A673 (cell line): ENCODE data around the gene CYP21A2. TPM values are rescaled to one million over a fixed set of nuclear protein-coding genes. Genes with fewer than 3 reads are reported as not detected.
A peak's percentile ranks its signal among the peaks of the same experiment; 100 is the strongest.
"Not testable (repeated sequence)": the region's sequence is repeated elsewhere in the genome, so short reads cannot be mapped to it uniquely, and the experiment has no call there.

Source experiments
- BruUV-seq: library from RNA; stranded (reverse); fragments of 400-500 nt; replicated peaks from 2 replicates; lab custom pipeline; 2021; lab: Mats Ljungman, UMichigan
- CTCF ChIA-PET: fragments of 300-600 bp; sonication (Branson Sonifier 250); formaldehyde crosslinking; loops from one replicate; lab custom pipeline; 2022; ENCODE audit warnings: antibody characterized with exemption; lab: Charles Lee
- POLR2A ChIA-PET: fragments of 300-600 bp; sonication (Branson Sonifier 250); formaldehyde crosslinking; loops from one replicate; lab custom pipeline; 2022; ENCODE audit warnings: antibody characterized with exemption; ENCODE audit not compliant: low non-redundant PET; lab: Charles Lee
- DNase-seq: peaks from one replicate; pipeline ENCODE4 v3.0.0-alpha.2; 2015; ENCODE audit warnings: low spot score
- H3K27ac ChIP-seq: fragments of 200-600 bp; sonication (generic); 2 replicates; pipeline ENCODE4 v1.5.1; 2016; ENCODE audit warnings: mixed run types, low read depth, mild to moderate bottlenecking, mixed read lengths, antibody characterized with exemption, low read length; ENCODE audit not compliant: poor library complexity, severe bottlenecking
- H3K27me3 ChIP-seq: fragments of 200-600 bp; sonication (generic); replicated peaks from 2 replicates; pipeline ENCODE4 v1.6.1; 2017; ENCODE audit warnings: mixed run types, low read depth, mild to moderate bottlenecking, mixed read lengths, antibody characterized with exemption, low read length; ENCODE audit not compliant: insufficient read depth, poor library complexity
- H3K36me3 ChIP-seq: fragments of 200-600 bp; sonication (generic); 2 replicates; pipeline ENCODE4 v1.6.1; 2016; ENCODE audit warnings: mixed run types, mild to moderate bottlenecking, mixed read lengths, antibody characterized with exemption, low read length; ENCODE audit not compliant: insufficient read depth, poor library complexity, severe bottlenecking
- H3K4me1 ChIP-seq: fragments of 200-600 bp; sonication (generic); 2 replicates; pipeline ENCODE4 v1.6.1; 2017; ENCODE audit warnings: mixed run types, mild to moderate bottlenecking, mixed read lengths, antibody characterized with exemption, low read length; ENCODE audit not compliant: insufficient read depth, poor library complexity, severe bottlenecking
- H3K4me3 ChIP-seq: fragments of 200-600 bp; sonication (generic); 2 replicates; pipeline ENCODE4 v1.5.1; 2016; ENCODE audit warnings: low read depth, mixed run types, mild to moderate bottlenecking, mixed read lengths, low read length; ENCODE audit not compliant: poor library complexity, severe bottlenecking
- H3K9me3 ChIP-seq: fragments of 200-600 bp; sonication (generic); 2 replicates; pipeline ENCODE4 v1.6.1; 2016; ENCODE audit warnings: mixed run types, low read depth, mild to moderate bottlenecking, mixed read lengths, antibody characterized with exemption, low read length; ENCODE audit not compliant: poor library complexity, severe bottlenecking
- intact Hi-C: fragments of 100-400 bp; cut with micrococcal nuclease; formaldehyde crosslinking; loops from one replicate; pipeline ENCODE4 v1.10.0; 2022; ENCODE audit not compliant: unreplicated experiment
- total RNA-seq: library from RNA; stranded (reverse); gene quantifications from 2 replicates; pipeline ENCODE4 v1.2.3, GENCODE V29; 2021

CYP21A2 gene
- total RNA-seq, 1 experiment from 2014 or later, result 0.15 TPM

- BruUV-seq, H3K4me3 ChIP-seq, H3K27ac ChIP-seq, H3K9me3 ChIP-seq, CTCF ChIA-PET, DNase-seq, H3K4me1 ChIP-seq, intact Hi-C loops, POLR2A ChIA-PET, H3K36me3 ChIP-seq, H3K27me3 ChIP-seq: not testable (repeated sequence)
Observed at GRCh38 chr6:32004864-32005537, 33.2 kb upstream of the CYP21A2 start.

- H3K4me1 ChIP-seq, DNase-seq, BruUV-seq, H3K27me3 ChIP-seq, CTCF ChIA-PET, intact Hi-C loops, POLR2A ChIA-PET, H3K4me3 ChIP-seq, H3K27ac ChIP-seq, H3K36me3 ChIP-seq, H3K9me3 ChIP-seq: not testable (repeated sequence)
Observed at GRCh38 chr6:32005538-32005880, 32.7 kb upstream of the CYP21A2 start.

- POLR2A ChIA-PET, CTCF ChIA-PET, H3K36me3 ChIP-seq, H3K4me1 ChIP-seq, DNase-seq, intact Hi-C loops, H3K27me3 ChIP-seq, H3K9me3 ChIP-seq, BruUV-seq, H3K27ac ChIP-seq, H3K4me3 ChIP-seq: not testable (repeated sequence)
Observed at GRCh38 chr6:32005991-32006529, 32.2 kb upstream of the CYP21A2 start.

GRCh38 chr6:32007086-32007485 is 31.1 kb upstream of the CYP21A2 start:
- CTCF ChIA-PET, H3K36me3 ChIP-seq, H3K27me3 ChIP-seq, POLR2A ChIA-PET, H3K27ac ChIP-seq, BruUV-seq, DNase-seq, H3K9me3 ChIP-seq, intact Hi-C loops, H3K4me1 ChIP-seq, H3K4me3 ChIP-seq: not testable (repeated sequence)

GRCh38 chr6:32008037-32008436 is 30.2 kb upstream of the CYP21A2 start:
- POLR2A ChIA-PET, H3K4me1 ChIP-seq, H3K36me3 ChIP-seq, H3K9me3 ChIP-seq, intact Hi-C loops, DNase-seq, H3K4me3 ChIP-seq, H3K27me3 ChIP-seq, CTCF ChIA-PET, H3K27ac ChIP-seq, BruUV-seq: not testable (repeated sequence)

GRCh38 chr6:32008616-32009015 is 29.6 kb upstream of the CYP21A2 start:
- H3K36me3 ChIP-seq, H3K27me3 ChIP-seq, H3K9me3 ChIP-seq, CTCF ChIA-PET, H3K4me3 ChIP-seq, BruUV-seq, H3K27ac ChIP-seq, POLR2A ChIA-PET, intact Hi-C loops, H3K4me1 ChIP-seq: not testable (repeated sequence)
- DNase-seq, result peak; percentile 53

- H3K36me3 ChIP-seq, POLR2A ChIA-PET, CTCF ChIA-PET, H3K4me1 ChIP-seq, DNase-seq, intact Hi-C loops, H3K4me3 ChIP-seq, H3K27me3 ChIP-seq, BruUV-seq, H3K27ac ChIP-seq, H3K9me3 ChIP-seq: not testable (repeated sequence)
Observed at GRCh38 chr6:32009537-32009936, 28.7 kb upstream of the CYP21A2 start.
